Osteocyte (in vitro differentiated cells): Measurements from ENCODE around the gene SPECC1. TPM values are rescaled to one million over a fixed set of nuclear protein-coding genes. Genes with fewer than 3 reads are reported as not detected.
"Not testable (repeated sequence)": the region's sequence is repeated elsewhere in the genome, so short reads cannot be mapped to it uniquely, and the experiment has no call there.

ENCODE experiments used
- DNase-seq: peaks from one replicate; pipeline ENCODE4 v3.0.0; 2021; ENCODE audit warnings: mixed read lengths; ENCODE audit not compliant: unreplicated experiment; ENCODE audit errors: extremely low spot score
- H3K27ac Mint-ChIP-seq: one replicate; pipeline ENCODE4 v1.8.0; 2021; ENCODE audit warnings: mild to moderate bottlenecking, mixed read lengths; ENCODE audit not compliant: unreplicated experiment
- H3K27me3 Mint-ChIP-seq: one replicate; pipeline ENCODE4 v1.8.0; 2021; ENCODE audit warnings: mixed read lengths; ENCODE audit not compliant: unreplicated experiment
- H3K36me3 Mint-ChIP-seq: one replicate; pipeline ENCODE4 v1.8.0; 2021; ENCODE audit warnings: mixed read lengths; ENCODE audit not compliant: unreplicated experiment
- H3K4me1 Mint-ChIP-seq: one replicate; pipeline ENCODE4 v1.8.0; 2021; ENCODE audit warnings: mixed read lengths; ENCODE audit not compliant: unreplicated experiment
- H3K4me3 Mint-ChIP-seq: one replicate; pipeline ENCODE4 v1.8.0; 2021; ENCODE audit warnings: mild to moderate bottlenecking, moderate library complexity, mixed read lengths; ENCODE audit not compliant: unreplicated experiment
- H3K9me3 Mint-ChIP-seq: one replicate; pipeline ENCODE4 v1.8.0; 2021; ENCODE audit warnings: mixed read lengths; ENCODE audit not compliant: unreplicated experiment
- CTCF ChIP-seq: fragments of 200-600 bp; sonication (generic); IDR thresholded peaks from 2 replicates; pipeline ENCODE4 v1.5.0; 2021; ENCODE audit warnings: antibody characterized with exemption, mild to moderate bottlenecking, moderate library complexity
- total RNA-seq: library from RNA; stranded (reverse); gene quantifications from 2 replicates; pipeline ENCODE4 v1.2.1, GENCODE V29; 2021

Gene SPECC1
- total RNA-seq, 1 donor from 2014 or later = 12.1 TPM

- no peak overlapping the region for H3K27ac Mint-ChIP-seq
- no peak overlapping the region for H3K4me3 Mint-ChIP-seq
- no peak for DNase-seq
- no peak for TF ChIP-seq CTCF
- H3K27me3 Mint-ChIP-seq = no peaks in the 10 kb centered on the region
- no peaks in the 10 kb centered on the region for H3K9me3 Mint-ChIP-seq
- H3K4me1 Mint-ChIP-seq = no peaks in the 10 kb centered on the region
- H3K36me3 Mint-ChIP-seq = no peaks in the 10 kb centered on the region
Observed at GRCh38 chr17:20315821-20316220, 306.7 kb downstream of the SPECC1 start.

- not testable (repeated sequence) for H3K27me3 Mint-ChIP-seq, H3K9me3 Mint-ChIP-seq
- H3K4me3 Mint-ChIP-seq = peak overlapping the region; percentile 51
Observed at GRCh38 chr17:20320535-20321229, 311.5 kb downstream of the SPECC1 start.

GRCh38 chr17:20321357-20321756 lies 312.2 kb downstream of the SPECC1 start:
- H3K27ac Mint-ChIP-seq, H3K36me3 Mint-ChIP-seq, H3K4me1 Mint-ChIP-seq, DNase-seq, H3K9me3 Mint-ChIP-seq, H3K27me3 Mint-ChIP-seq, H3K4me3 Mint-ChIP-seq: not testable (repeated sequence)

More at GRCh38 chr17:20320535-20321229, 311.5 kb downstream of the SPECC1 start:
- TF ChIP-seq CTCF = peak; percentile 97
- not testable (repeated sequence) for H3K36me3 Mint-ChIP-seq, H3K4me1 Mint-ChIP-seq, H3K27ac Mint-ChIP-seq, DNase-seq

DNA sequence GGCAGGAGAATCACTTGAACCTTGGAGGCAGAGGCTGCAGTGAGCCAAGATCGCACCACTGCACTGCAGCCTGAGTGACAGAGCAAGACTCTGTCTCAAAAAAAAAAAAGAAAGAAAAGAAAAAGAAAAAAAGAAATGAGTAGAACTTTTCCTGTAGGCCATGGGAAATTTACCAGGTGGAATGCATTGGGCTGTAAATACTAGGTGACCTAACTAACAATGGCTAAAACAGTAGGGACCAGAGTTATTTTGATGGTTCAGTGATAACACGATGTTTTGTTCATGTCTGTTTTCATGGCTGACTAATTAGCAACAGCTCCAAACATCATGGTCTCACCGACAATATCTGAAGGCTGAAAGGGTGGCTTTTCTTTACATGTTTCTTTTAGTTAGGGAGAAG lies 318.6 kb downstream of the SPECC1 start:
- not testable (repeated sequence) for H3K27ac Mint-ChIP-seq, H3K36me3 Mint-ChIP-seq, H3K4me1 Mint-ChIP-seq, H3K9me3 Mint-ChIP-seq, H3K27me3 Mint-ChIP-seq, H3K4me3 Mint-ChIP-seq, DNase-seq

DNA sequence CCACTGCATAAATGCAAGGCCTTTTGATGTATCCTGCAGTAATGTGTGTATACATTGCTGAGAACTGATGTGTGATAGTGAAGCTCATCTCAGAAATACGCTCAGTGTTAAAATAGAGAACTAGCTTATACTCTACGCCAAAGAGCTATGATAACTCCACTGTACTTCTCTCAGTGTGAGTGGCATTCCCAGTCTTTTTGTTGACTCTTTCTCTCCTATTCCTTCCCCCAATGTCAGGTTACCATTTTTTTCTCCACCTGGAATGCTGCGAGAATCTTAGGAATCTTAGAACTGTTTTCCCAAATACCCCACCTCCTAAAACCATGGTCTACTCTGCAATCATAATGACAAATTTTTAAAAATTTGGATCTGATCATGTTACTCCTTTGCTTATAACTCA lies 342.2 kb downstream of the SPECC1 start:
- H3K4me1 Mint-ChIP-seq, H3K27ac Mint-ChIP-seq, H3K36me3 Mint-ChIP-seq, DNase-seq, H3K9me3 Mint-ChIP-seq, H3K27me3 Mint-ChIP-seq, H3K4me3 Mint-ChIP-seq: not testable (repeated sequence)

GRCh38 chr17:20352567-20352966 lies 343.4 kb downstream of the SPECC1 start:
- H3K27ac Mint-ChIP-seq, H3K27me3 Mint-ChIP-seq, H3K36me3 Mint-ChIP-seq, H3K4me3 Mint-ChIP-seq, H3K9me3 Mint-ChIP-seq, DNase-seq, H3K4me1 Mint-ChIP-seq: not testable (repeated sequence)

- H3K27me3 Mint-ChIP-seq, DNase-seq, H3K27ac Mint-ChIP-seq, H3K36me3 Mint-ChIP-seq, H3K4me3 Mint-ChIP-seq, H3K4me1 Mint-ChIP-seq, H3K9me3 Mint-ChIP-seq: not testable (repeated sequence)
Observed at GRCh38 chr17:20363846-20364245, 354.7 kb downstream of the SPECC1 start.

Other genes with a start within 250 kb of the SPECC1 start
- gene ULK2, start 141.4 kb upstream of the SPECC1 start, total RNA-seq = 32.6 and 33.3 TPM in 2 replicates
- gene AKAP10, start 31.5 kb upstream of the SPECC1 start, total RNA-seq = 30.2 and 34.4 TPM in 2 replicates